Progenitor cell of endocrine pancreas (in vitro differentiated cells): ENCODE results near the gene PPIP5K2. TPM values are rescaled to one million over a fixed set of nuclear protein-coding genes. Genes with fewer than 3 reads are reported as not detected.
"Not testable (repeated sequence)": the region's sequence is repeated elsewhere in the genome, so short reads cannot be mapped to it uniquely, and the experiment has no call there.

ENCODE experiments used
- DNase-seq: peaks from one replicate; pipeline ENCODE4 v3.0.0; 2021; ENCODE audit warnings: low spot score; ENCODE audit not compliant: unreplicated experiment
- H3K27ac Mint-ChIP-seq: 2 replicates; pipeline ENCODE4 v1.8.0; 2021; ENCODE audit warnings: mild to moderate bottlenecking, moderate library complexity, mixed read lengths
- H3K27me3 Mint-ChIP-seq: 2 replicates; pipeline ENCODE4 v1.8.0; 2021; ENCODE audit warnings: mixed read lengths
- H3K36me3 Mint-ChIP-seq: 2 replicates; pipeline ENCODE4 v1.8.0; 2022; ENCODE audit warnings: mixed read lengths; ENCODE audit not compliant: insufficient read depth
- H3K4me1 Mint-ChIP-seq: 2 replicates; pipeline ENCODE4 v1.8.0; 2021; ENCODE audit warnings: low read depth, mixed read lengths
- H3K4me3 Mint-ChIP-seq: 2 replicates; pipeline ENCODE4 v1.8.0; 2021; ENCODE audit warnings: low read depth, mild to moderate bottlenecking, moderate library complexity, mixed read lengths
- H3K9me3 Mint-ChIP-seq: 2 replicates; pipeline ENCODE4 v1.8.0; 2021; ENCODE audit warnings: low read depth, mixed read lengths
- total RNA-seq: library from RNA; stranded (reverse); gene quantifications from 2 replicates; pipeline ENCODE4 v1.2.1, GENCODE V29; 2021
- TF ChIP-seq, protein P1 (sequence below): fragments of 200-600 bp; sonication (generic); IDR thresholded peaks from one replicate; pipeline ENCODE4 v1.5.0; 2021; ENCODE audit warnings: antibody characterized with exemption, mild to moderate bottlenecking; ENCODE audit not compliant: unreplicated experiment

The PPIP5K2 gene
- total RNA-seq, 1 donor from 2014 or later = 89.2 TPM

- H3K27ac Mint-ChIP-seq = no peak overlapping the region
- peaks cover 2% of the 10 kb centered on the region for H3K36me3 Mint-ChIP-seq
- no peak for DNase-seq
- H3K4me3 Mint-ChIP-seq = no peak overlapping the region
- H3K27me3 Mint-ChIP-seq = no peaks in the 10 kb centered on the region
- TF ChIP-seq, protein P1, sequence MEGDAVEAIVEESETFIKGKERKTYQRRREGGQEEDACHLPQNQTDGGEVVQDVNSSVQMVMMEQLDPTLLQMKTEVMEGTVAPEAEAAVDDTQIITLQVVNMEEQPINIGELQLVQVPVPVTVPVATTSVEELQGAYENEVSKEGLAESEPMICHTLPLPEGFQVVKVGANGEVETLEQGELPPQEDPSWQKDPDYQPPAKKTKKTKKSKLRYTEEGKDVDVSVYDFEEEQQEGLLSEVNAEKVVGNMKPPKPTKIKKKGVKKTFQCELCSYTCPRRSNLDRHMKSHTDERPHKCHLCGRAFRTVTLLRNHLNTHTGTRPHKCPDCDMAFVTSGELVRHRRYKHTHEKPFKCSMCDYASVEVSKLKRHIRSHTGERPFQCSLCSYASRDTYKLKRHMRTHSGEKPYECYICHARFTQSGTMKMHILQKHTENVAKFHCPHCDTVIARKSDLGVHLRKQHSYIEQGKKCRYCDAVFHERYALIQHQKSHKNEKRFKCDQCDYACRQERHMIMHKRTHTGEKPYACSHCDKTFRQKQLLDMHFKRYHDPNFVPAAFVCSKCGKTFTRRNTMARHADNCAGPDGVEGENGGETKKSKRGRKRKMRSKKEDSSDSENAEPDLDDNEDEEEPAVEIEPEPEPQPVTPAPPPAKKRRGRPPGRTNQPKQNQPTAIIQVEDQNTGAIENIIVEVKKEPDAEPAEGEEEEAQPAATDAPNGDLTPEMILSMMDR = no peak
- no peaks in the 10 kb centered on the region for H3K4me1 Mint-ChIP-seq
- no peaks in the 10 kb centered on the region for H3K9me3 Mint-ChIP-seq
Observed at GRCh38 chr5:103217101-103217500, 97.0 kb downstream of the PPIP5K2 start.

DNA sequence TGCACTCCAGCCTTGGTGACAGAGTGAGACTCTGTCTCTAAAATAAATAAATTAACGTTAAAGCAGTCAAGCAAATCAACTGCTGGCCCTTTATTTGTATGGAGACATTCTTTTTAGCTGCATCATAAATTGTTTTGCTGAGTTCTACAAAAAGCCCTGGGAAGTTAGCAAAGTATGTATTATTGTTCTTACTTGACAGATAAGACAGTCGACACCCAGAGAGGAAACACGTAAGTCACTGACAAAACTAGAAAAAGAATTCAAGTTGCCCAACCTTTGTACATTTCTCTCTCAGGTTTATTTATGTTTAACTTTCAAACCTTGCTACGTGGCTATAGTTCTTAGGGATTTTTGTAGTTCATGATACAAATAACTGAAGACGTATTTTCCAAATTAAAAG, 98.1 kb downstream of the PPIP5K2 start:
- DNase-seq = no peak
- Mint-ChIP-seq H3K36me3 (peaks cover 2% of the 10 kb centered on the region), H3K9me3 (no peaks in the 10 kb centered on the region), H3K4me3 (no peak overlapping the region), H3K4me1 (no peaks in the 10 kb centered on the region), H3K27ac (no peak overlapping the region), H3K27me3 (no peaks in the 10 kb centered on the region)
- TF ChIP-seq, protein P1 = no peak

- H3K4me1 Mint-ChIP-seq, H3K27ac Mint-ChIP-seq, H3K4me3 Mint-ChIP-seq, H3K9me3 Mint-ChIP-seq, DNase-seq, H3K27me3 Mint-ChIP-seq, H3K36me3 Mint-ChIP-seq: not testable (repeated sequence)
Observed at GRCh38 chr5:103219074-103219473, 99.0 kb downstream of the PPIP5K2 start.

DNA sequence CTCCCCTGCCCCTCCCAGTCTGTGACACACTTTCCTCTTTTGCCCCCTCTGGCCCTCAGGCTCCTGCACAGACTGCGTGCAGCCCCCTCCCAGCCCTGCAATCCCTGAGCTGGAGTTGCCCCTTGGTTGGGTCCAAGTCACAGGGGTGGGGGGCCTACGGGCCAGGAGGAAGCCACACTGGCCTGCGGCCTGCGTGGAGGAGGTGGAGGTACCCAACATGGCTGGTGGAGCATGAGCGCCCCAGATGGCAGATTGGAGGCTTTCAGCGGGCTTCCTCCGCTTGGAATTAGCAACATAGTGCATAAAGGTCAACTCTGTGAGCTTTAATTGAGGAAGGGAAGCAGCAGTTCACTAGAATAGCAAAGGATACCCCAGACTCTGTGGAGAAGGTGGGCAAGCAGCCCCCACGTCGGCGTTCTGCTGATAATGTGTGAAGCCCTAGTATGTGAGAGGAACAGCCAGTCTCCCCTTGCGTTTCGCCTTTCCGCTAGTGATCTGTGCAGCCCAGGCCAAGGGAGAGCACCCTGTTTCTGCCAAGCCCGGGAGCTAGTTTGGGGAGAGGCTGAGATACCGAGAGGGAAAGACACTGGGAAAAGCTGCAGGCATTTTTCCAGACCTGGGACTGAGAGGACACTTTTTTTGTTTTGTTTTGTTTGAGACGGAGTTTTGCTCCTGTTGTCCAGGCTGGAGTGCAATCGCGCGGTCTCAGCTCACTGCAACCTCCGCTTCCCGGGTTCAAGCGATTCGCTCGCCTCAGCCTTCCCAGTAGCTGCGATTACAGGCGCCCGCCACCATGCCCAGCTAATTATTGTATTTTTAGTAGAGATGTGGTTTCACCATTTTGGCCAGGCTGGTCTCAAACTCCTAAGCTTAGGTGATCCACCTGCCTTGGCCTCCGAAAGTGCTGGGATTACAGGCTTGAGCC, 103.2 kb downstream of the PPIP5K2 start:
- H3K4me1 Mint-ChIP-seq = no peaks in the 10 kb centered on the region
- TF ChIP-seq, protein P1 = no peak
- no peak overlapping the region for H3K4me3 Mint-ChIP-seq
- H3K27ac Mint-ChIP-seq = no peak overlapping the region
- DNase-seq = no peak
- peaks cover 2% of the 10 kb centered on the region for H3K36me3 Mint-ChIP-seq
- peaks cover under 1% of the 10 kb centered on the region for H3K9me3 Mint-ChIP-seq
- no peaks in the 10 kb centered on the region for H3K27me3 Mint-ChIP-seq

DNA sequence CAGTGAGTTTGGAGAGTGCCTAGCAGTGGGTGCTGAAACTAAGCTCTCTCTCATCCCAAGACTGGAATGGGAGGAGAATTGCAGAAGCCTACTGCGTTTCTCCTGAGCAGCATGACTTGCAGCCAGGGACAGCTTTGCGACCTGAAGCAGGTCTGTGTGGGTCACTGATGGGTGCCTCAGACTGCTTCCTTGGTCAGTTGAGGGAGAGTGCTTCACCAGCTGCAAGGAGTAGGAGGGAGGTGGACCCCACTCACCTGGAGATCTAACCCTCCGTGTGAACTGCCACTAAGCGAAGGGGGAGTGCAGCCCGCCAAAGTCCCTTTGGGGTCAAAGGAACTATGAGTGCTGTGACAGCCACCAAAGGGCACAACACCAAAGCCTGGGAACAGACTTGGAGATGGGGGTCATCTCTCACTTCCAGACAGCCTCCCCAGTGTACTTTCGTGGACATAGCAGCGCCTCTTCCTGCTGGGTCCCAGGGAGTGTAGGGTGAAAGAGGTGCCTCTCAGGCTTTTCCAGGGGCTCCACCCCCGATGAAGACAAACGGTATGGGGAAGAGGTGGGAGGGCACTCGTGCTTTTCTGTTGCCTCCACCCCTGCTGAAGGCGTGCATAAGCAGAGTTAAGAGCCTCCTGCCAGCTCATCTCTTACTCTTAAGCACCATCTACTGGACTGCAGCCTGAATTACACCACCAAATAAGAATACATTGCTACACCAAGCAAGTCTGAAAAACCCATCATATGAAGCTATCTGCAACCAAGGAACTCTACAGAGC, 104.2 kb downstream of the PPIP5K2 start:
- peak overlapping the region; percentile 23 for H3K4me3 Mint-ChIP-seq
- no peak for DNase-seq
- no peaks in the 10 kb centered on the region for H3K4me1 Mint-ChIP-seq
- H3K27me3 Mint-ChIP-seq = no peaks in the 10 kb centered on the region
- no peak overlapping the region for H3K27ac Mint-ChIP-seq
- peaks cover 10% of the 10 kb centered on the region for H3K9me3 Mint-ChIP-seq
- TF ChIP-seq, protein P1 = peak; percentile 63
- H3K36me3 Mint-ChIP-seq = peaks cover 2% of the 10 kb centered on the region
